B cell (primary cell): Measurements from ENCODE around the gene ATG3. TPM values are rescaled to one million over a fixed set of nuclear protein-coding genes. Genes with fewer than 3 reads are reported as not detected.

Experiments used
- ATAC-seq: fragments of 200-7000 bp; cut with Tn5 transposase; one replicate; pipeline ENCODE4 v1.10.0; 2021; ENCODE audit warnings: low read depth, mild to moderate bottlenecking, moderate number of reproducible peaks, moderate library complexity
- CTCF ChIA-PET: fragments of 350-600 bp; sonication (Branson Sonifier 250); formaldehyde crosslinking; loops from one replicate; lab custom pipeline; 2021; ENCODE audit warnings: antibody characterized with exemption, inconsistent platforms; lab: Charles Lee
- POLR2A ChIA-PET: fragments of 350-600 bp; sonication (Branson Sonifier 250); formaldehyde crosslinking; loops from one replicate; lab custom pipeline; 2021; ENCODE audit warnings: antibody characterized with exemption; lab: Charles Lee
- DNase-seq: peaks from one replicate; pipeline ENCODE4 v3.0.0; 2013
- H2AFZ ChIP-seq: 2 replicates; pipeline ENCODE4 v1.6.1; 2012; ENCODE audit warnings: mild to moderate bottlenecking, low read depth, low read length; ENCODE audit not compliant: insufficient read depth, poor library complexity, severe bottlenecking
- H3K27ac ChIP-seq, 2 donors: 1 replicate in 1 of 2; 2 replicates in 1 of 2; pipeline ENCODE4 v1.5.1; 2012 to 2013; ENCODE audit warnings: low read length in 2 of 2, mild to moderate bottlenecking in 2 of 2, moderate library complexity in 1 of 2
- H3K27me3 ChIP-seq, 4 experiments: fragments of 200-600 bp in 1 of 4; sonication (generic) in 1 of 4; replicated peaks in 1 of 4; 1 replicate in 2 of 4; 2 replicates in 2 of 4; pipeline versions ENCODE4 v1.6.1 to v1.7.0; 2013 to 2016; ENCODE audit warnings: low read length in 3 of 4, mild to moderate bottlenecking in 2 of 4, mixed read lengths in 1 of 4, moderate library complexity in 1 of 4; ENCODE audit not compliant: insufficient read depth in 4 of 4, control insufficient read depth in 3 of 4; ENCODE audit errors: control extremely low read depth in 1 of 4
- H3K36me3 ChIP-seq, 2 experiments: replicated peaks in 1 of 2; 1 replicate in 1 of 2; 2 replicates in 1 of 2; pipeline versions ENCODE4 v1.6.1 to v1.7.1; 2013; ENCODE audit warnings: low read length in 1 of 2; ENCODE audit not compliant: insufficient read depth in 2 of 2, control insufficient read depth in 1 of 2; ENCODE audit errors: control extremely low read depth in 1 of 2, extremely low read depth in 1 of 2
- H3K4me1 ChIP-seq, 2 donors: fragments of 200-600 bp in 1 of 2; sonication (generic) in 1 of 2; 1 replicate in 1 of 2; 2 replicates in 1 of 2; pipeline versions ENCODE4 v1.5.1 to v1.6.1; 2013 to 2017; ENCODE audit warnings: low read length in 2 of 2; ENCODE audit not compliant: control insufficient read depth in 2 of 2, insufficient read depth in 2 of 2
- H3K4me2 ChIP-seq: replicated peaks from 2 replicates; pipeline ENCODE3; 2012; ENCODE audit warnings: mild to moderate bottlenecking, low read depth, low read length; ENCODE audit not compliant: poor library complexity, severe bottlenecking
- H3K4me3 ChIP-seq, 5 experiments: fragments of 200-600 bp in 1 of 5; sonication (generic) in 1 of 5; 1 replicate in 3 of 5; 2 replicates in 2 of 5; pipeline versions ENCODE4 v1.5.1 to v1.7.0; 2011 to 2016; ENCODE audit warnings: low read length in 4 of 5, mild to moderate bottlenecking in 4 of 5, low read depth in 2 of 5, control low read depth in 1 of 5, moderate library complexity in 1 of 5; ENCODE audit not compliant: insufficient read depth in 1 of 5; ENCODE audit errors: control extremely low read depth in 1 of 5, extremely low read depth in 1 of 5
- H3K79me2 ChIP-seq: fragments of 200-600 bp; sonication (generic); one replicate; pipeline ENCODE4 v1.6.0; 2016; ENCODE audit warnings: low read length; ENCODE audit not compliant: control insufficient read depth, insufficient read depth
- H3K9ac ChIP-seq: fragments of 200-600 bp; sonication (generic); 2 replicates; pipeline ENCODE4 v1.6.1; 2017; ENCODE audit warnings: mild to moderate bottlenecking, low read length, moderate library complexity
- H3K9me3 ChIP-seq, 3 donors: one replicate each; pipeline versions ENCODE4 v1.6.1 to v1.7.1; 2013; ENCODE audit warnings: low read length in 2 of 3; ENCODE audit not compliant: control insufficient read depth in 2 of 3, insufficient read depth in 1 of 3; ENCODE audit errors: control extremely low read depth in 1 of 3
- H4K20me1 ChIP-seq: 2 replicates; pipeline ENCODE4 v1.6.0; 2012; ENCODE audit warnings: mild to moderate bottlenecking, low read length; ENCODE audit not compliant: insufficient read depth, control insufficient read depth, poor library complexity, severe bottlenecking
- H3K27ac Mint-ChIP-seq: one replicate; pipeline ENCODE4 v1.8.0; 2021; ENCODE audit warnings: mixed read lengths
- H3K27me3 Mint-ChIP-seq: one replicate; pipeline ENCODE4 v1.8.0; 2021; ENCODE audit warnings: mixed read lengths
- H3K4me1 Mint-ChIP-seq: one replicate; pipeline ENCODE4 v1.8.0; 2021; ENCODE audit warnings: mixed read lengths
- H3K4me3 Mint-ChIP-seq: one replicate; pipeline ENCODE4 v1.8.0; 2021; ENCODE audit warnings: mixed read lengths
- H3K9me3 Mint-ChIP-seq: one replicate; pipeline ENCODE4 v1.8.0; 2022; ENCODE audit warnings: mixed read lengths; ENCODE audit not compliant: insufficient read depth
- CTCF ChIP-seq: fragments of 200-600 bp; IDR thresholded peaks from one replicate; pipeline ENCODE4 v1.8.0; 2022; ENCODE audit warnings: antibody characterized with exemption, mild to moderate bottlenecking
- EZH2 ChIP-seq: IDR thresholded peaks from 2 replicates; pipeline ENCODE4 v1.6.1; 2012; ENCODE audit warnings: borderline replicate concordance, low read depth, mild to moderate bottlenecking, moderate library complexity, low read length; ENCODE audit not compliant: insufficient read depth, poor library complexity, severe bottlenecking
- WGBS: methylation state at CpG from one replicate; pipeline ENCODE4 v1.1.5; 2013; ENCODE audit warnings: missing lambda C conversion rate; ENCODE audit not compliant: insufficient coverage; 5-methylcytosine and 5-hydroxymethylcytosine counted together
- intact Hi-C: fragments of 100-400 bp; cut with micrococcal nuclease; formaldehyde crosslinking; loops from one replicate; pipeline ENCODE4 v1.10.0; 2022
- polyA plus RNA-seq: library from polyadenylated mRNA; depleted of rRNA; stranded (reverse); fragments of >200 nt; gene quantifications from 2 replicates; pipeline ENCODE4 v1.2.3, GENCODE V29; 2012
- total RNA-seq, 2 donors: library from RNA; stranded (reverse); fragments of 120-200 nt in 1 of 2; gene quantifications; 1 replicate in 1 of 2; 2 replicates in 1 of 2; pipeline versions ENCODE4 v1.2.3 to v1.2.4, GENCODE V29; 2013 to 2022

Gene ATG3
- total and polyA plus RNA-seq, 2 donors (not counting 1 experiment from before 2014, with no cell fraction given), result 25.2 to 54.9 TPM

GRCh38 chr3:112498914-112499711 lies 62.6 kb downstream of the ATG3 start, which contains the start of gene BTLA:
Gene BTLA, minus strand, starts transcription at chr3:112499472. Its CDS starts 114 bp downstream, at chr3:112499358.
- peak within 1 kb of the TSS; percentile 97 for H3K27ac Mint-ChIP-seq
- H3K4me2 ChIP-seq, result peak within 1 kb of the TSS; percentile 71

More at GRCh38 chr3:112498914-112499711, 62.6 kb downstream of the ATG3 start, which contains the start of gene BTLA:
- Histone ChIP-seq H3K9me3 (peaks cover 0 to 1% (median 0%) of the 10 kb centered on the region in 3 donors), H3K9ac (peak within 1 kb of the TSS; percentile 81), H3K27ac (peak within 1 kb of the TSS; percentile 92 to 96), H3K27me3 (no peaks in the 10 kb centered on the region), H3K4me1 (peaks cover 47 to 53% of the 10 kb centered on the region in 2 donors), H3K4me3 (peak within 1 kb of the TSS; percentile 66 to 96 (median 82)), H4K20me1 (no peaks in the 10 kb centered on the region), H3K79me2 (peaks cover 83% of the 10 kb centered on the region), H2AFZ (peak within 1 kb of the TSS; percentile 62), H3K36me3 (peaks cover 7 to 22% of the 10 kb centered on the region in 2 experiments)
- CTCF ChIA-PET, result interaction anchor here (0.7 to 5.7 kb wide), 18 partner anchors 8 to 388 kb away, joined by 3 to 32 read pairs (median 4); partner anchors contain the start of gene CD200
- peak; percentile 71 for ATAC-seq
- TF ChIP-seq EZH2 (no peak), CTCF (no peak)
- DNase-seq, result peak; percentile 78
- 0% methylated on average over 2 of the region's 12 CpGs for WGBS
- no peaks in the 10 kb centered on the region for H3K9me3 Mint-ChIP-seq
- POLR2A ChIA-PET, result interaction anchor here (0.6 to 2.6 kb wide), 13 partner anchors 10 to 387 kb away, joined by 3 to 26 read pairs (median 4); partner anchors contain the start of genes ATG3, CD200 and SLC35A5
- peaks cover 69% of the 10 kb centered on the region for H3K4me1 Mint-ChIP-seq
- peak within 1 kb of the TSS; percentile 94 for H3K4me3 Mint-ChIP-seq
- intact Hi-C loops, result loop anchor here (1.0 to 2.0 kb wide), 4 partner anchors 10 to 63 kb away; partner anchors contain the start of gene SLC35A5
- no peaks in the 10 kb centered on the region for H3K27me3 Mint-ChIP-seq
